Putamen (tissue), 1 donor: ENCODE measurements around the gene PF4V1.

ENCODE experiments used
- DNase-seq: peaks from one replicate; pipeline ENCODE4 v3.0.0-alpha.2; 2016; ENCODE audit warnings: low spot score

PF4V1 gene, protein sequence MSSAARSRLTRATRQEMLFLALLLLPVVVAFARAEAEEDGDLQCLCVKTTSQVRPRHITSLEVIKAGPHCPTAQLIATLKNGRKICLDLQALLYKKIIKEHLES

DNA sequence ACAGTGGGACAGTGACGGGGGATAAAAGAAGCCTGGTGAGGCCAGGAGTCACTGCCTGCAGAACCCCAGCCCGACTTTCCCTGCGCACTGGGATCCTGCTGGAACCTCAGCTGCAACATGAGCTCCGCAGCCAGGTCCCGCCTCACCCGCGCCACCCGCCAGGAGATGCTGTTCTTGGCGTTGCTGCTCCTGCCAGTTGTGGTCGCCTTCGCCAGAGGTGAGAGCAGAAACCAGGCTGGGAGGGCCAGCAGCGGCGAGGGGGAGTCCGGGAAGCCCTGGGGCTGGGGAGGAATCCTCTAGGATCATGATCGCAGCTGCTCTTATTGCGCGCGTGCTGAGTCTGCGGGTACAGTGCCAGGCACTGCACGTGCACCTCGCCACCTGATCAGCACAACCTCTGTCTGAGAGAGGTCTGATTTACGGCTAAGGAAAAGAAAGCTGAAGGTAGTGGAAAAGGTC is at the start of gene PF4V1:
Gene PF4V1 (plus strand): TSS at position 51 of the 459 bp plus-strand sequence. CDS start 67 bp downstream, at position 118.
- DNase-seq = no peak

DNA sequence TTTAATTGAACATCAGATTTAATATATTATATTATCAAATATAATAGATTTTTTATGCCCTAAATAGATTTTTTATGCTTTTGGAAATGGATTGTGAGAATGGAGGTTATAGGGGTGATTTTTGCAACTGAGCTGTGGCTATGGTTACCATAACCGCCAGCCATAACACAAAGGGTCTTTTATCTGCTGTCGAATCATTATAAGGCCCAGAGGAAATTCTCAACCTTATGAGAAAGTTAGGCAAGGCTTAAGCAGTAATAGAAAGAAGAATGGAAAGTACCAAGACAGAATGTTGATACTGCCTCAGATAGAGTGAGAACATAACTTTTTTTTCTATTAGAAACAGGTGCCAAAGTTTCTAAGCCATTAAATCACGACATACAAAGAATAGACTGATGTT is 42.9 kb upstream of the PF4V1 start:
- no peak for DNase-seq

DNA sequence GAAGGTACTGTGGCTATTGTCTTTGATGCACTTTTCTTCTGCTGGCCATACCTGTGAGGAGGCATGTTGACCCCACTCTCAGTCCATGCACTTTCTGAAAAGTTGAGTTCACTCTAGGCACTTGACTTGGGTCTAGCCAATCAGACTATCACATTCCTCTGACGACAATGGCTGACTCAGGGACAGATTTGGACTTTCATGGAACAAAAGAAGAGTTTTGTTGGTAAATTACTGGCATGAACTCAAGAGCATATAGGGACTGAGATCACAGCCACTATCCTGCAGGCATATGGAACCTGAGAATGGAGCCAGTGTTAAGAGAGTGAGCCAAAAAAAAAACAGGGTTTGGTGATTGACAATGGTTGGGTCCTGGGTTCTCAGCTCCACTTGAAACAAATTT is 41.3 kb upstream of the PF4V1 start:
- no peak for DNase-seq

DNA sequence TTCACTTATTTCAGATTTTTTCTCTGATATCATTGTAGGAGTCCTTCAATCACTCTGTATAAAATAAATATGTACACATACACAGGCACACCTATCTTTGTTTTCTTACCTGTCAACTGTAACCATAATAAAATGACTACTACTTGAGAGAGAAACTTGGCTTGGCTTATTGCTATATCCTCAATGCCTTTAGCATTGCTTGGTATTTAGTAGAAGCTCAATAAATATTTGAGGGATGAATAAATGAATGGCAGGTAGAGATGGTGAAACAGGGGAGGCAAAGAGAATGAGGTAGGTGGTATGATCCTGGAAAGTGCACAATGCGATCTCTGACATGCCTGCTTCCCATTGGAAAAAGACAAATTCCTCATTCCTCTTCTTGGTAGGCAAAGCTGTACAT is 38.4 kb upstream of the PF4V1 start:
- no peak for DNase-seq

DNA sequence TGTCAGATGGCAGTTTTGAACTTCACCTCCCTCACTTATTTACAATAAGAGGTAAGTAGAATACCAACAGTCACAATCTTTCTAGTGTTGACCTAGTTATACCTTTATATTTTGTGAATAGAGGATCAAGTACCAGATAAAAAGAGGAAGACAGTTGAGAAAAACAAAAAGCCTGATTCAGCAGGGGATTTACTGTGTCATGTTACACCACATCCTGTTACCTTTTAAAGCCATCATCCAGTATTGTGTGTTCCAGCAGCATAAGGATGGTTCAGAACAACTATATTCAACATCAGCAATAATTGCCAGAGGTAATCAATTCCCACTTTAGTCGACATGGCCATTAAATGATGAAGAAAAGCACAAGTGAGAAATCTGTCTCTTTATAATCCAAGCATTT is 38.0 kb upstream of the PF4V1 start:
- DNase-seq = no peak

DNA sequence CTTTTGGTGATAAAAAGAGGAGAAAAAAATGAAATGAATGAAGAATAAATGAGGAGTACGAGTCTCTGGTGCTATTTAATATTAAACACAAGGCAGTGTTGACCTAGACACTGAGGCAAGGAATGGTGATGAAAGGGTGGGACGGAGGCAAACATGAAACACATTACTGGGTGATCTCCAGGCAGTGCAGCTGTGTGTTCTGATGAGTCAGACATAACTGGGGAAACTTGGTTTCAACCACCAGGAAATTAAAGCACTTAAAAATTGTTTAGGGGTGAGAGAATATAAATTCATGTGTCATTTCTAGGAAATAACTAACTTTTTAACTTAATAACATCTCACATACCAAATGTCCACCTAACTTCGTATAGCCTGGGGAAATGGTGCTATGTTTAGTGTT is 36.3 kb upstream of the PF4V1 start:
- DNase-seq = no peak

DNA sequence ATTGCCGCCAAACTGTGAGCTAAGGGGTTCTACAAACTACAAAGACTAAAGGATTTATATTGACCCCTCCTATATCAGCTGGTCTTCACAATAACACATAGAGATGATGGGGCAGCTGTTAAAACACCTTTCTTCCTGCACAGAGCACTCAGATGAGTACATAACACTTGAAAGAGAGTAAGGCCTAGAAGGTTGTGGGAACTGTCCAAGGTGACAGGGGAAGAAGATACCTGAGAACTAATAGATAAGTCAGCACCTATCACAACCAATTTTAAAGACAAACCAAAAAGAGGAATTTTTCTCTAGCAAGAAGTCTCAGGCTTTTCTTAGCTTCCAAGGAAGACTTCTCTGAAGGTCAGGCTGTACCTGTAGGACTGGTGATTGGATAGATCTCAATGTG is 35.8 kb upstream of the PF4V1 start:
- DNase-seq = no peak

DNA sequence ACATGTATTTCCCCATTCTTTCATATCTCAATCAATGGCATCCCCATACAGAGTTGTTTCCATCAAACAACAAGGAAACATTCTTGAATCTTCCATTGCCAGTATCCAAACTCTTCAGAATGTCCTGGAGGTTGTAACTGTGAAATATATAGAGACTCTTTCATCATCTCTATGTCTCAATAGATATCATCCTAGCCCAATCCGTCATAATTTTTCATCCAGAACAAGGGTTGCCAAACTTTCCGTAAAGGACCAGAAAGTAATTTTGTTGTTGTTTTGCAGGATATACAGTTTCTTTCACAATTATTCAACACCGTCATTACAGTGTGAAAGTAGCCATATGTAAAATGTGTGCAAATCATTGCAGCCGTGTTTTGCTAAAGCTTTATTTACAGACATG is 31.8 kb upstream of the PF4V1 start:
- DNase-seq = no peak

DNA sequence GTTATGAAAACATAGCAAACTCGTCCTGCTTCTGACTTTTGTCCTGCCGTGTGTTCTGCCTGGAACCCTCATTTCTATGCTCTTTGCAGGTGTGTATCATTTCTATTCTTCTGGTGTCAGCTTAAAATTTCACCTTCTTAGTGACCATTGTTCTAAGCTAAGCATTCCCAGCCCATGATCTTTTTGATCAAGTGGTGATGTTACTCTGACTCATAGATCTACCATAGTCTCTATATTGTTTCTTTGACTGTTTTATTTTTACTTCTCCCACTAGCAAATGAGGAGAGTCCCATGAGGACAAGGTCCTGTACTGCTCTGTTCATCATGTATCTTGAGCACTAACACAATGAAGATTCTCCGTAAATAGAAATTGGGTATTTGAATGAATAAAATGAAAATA is 30.7 kb upstream of the PF4V1 start:
- DNase-seq = no peak

DNA sequence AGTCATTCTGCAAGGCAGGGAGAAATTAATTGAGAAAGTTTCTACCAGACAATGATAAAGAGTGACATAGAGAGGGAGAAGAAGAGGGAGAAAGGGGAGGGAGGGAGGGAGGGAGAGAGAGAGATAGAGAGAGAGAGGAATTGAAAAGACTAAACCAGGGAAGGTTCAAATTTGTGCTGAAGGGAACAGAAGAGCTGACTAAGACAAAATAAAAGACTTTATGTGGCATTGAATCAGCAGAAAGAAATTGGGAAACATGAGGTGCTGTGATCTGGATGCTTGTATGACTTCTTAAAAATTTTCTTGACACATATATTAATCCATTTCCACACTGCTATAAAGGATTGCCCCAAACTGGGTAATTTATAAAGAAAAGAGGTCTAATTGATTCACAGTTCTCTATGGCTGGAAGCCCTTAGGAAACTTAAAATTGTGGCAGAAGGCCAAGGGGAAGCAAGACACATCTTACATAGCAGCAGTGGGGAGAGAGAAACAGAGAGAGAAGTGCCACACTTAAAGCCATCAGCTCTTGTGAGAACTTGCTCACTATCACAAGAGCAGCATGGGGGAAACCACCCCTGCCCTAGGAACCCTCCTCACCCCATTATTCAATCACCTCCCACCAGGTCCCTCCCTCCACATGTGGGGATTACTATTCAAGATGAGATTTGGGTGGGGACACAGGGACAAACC is 30.1 kb upstream of the PF4V1 start:
- no peak for DNase-seq

DNA sequence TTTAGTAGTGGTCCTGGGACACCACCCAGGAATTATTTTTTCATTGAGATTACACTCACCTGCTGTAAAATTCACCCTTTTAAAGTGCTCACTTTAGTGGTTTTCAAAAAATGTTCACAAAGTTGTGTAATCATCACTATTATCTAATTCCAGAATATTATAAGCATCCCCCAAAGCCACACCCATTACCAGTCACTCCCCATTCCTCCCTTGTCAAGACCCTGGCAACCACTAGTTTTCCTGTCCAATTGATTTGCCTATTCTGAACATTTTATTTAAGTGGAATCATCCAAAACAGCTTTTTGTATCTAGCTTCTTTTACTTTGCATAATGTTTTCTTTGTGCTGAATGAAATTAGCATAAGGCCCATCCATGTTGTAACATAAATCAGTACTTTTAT is 29.3 kb upstream of the PF4V1 start:
- DNase-seq = no peak

DNA sequence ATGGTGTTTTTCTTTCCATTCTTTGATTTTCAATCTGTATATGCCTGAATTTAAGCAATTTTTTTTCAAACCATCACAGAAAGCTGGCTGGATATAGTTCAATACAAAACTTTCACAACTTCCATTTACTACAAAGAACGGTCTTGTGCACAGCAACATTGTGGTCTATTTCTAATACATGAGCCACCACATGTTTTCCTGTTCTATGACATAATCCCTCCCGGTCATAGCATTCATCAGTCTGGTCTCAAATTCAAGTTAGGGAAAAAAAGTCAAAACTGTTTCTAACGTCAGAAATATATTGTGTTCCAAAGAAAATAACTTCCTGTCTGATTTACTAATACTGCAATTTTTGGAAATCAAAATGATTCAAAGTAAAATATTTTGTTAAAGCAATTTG is 24.1 kb upstream of the PF4V1 start:
- DNase-seq = no peak

DNA sequence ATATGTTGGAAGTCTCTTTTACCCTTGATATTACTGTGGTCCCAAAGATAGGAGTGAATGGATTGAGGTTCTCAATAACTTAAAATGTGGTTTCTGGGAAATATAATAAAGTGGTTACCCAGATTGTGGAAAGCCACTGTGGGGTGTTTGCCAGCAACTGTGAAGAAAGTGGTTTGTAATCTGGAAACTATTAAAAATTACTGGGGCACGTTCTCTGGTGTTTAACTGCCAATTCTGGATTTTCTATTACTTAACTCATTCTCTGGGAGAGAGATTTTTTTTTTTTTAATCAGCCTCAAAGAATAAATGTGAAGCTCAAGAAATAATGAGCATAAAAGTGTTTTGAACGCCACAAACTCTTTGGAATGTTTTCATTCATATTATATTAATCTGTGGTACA is 21.5 kb upstream of the PF4V1 start:
- DNase-seq = no peak

DNA sequence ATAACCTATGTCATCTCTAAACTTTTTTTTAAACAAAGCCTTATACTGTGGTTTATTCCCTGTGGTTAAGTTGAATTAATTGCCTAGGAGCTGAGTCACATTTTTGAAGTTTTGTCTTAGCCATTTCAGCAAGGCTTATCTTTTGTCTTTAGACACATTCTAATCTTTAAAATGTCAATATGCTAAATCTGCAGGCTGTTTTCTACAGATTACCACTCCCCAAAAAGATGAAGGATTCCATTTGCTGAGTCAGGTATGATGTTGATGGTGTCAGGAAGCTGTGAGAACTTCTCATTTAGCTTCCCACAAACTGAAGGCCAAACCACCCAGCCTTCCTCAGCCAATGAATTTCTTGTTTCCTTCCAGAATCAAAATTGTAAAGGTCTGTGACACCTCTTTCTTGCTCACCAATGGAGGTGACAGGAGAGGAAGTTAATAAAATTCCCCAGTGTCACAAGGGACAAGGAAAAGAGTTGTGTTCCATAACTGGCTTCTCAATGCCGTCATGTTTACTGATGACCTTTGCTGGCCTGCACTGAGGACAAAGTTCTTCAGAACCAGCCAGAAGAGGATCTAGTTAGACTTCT is 20.4 kb upstream of the PF4V1 start:
- DNase-seq = no peak

DNA sequence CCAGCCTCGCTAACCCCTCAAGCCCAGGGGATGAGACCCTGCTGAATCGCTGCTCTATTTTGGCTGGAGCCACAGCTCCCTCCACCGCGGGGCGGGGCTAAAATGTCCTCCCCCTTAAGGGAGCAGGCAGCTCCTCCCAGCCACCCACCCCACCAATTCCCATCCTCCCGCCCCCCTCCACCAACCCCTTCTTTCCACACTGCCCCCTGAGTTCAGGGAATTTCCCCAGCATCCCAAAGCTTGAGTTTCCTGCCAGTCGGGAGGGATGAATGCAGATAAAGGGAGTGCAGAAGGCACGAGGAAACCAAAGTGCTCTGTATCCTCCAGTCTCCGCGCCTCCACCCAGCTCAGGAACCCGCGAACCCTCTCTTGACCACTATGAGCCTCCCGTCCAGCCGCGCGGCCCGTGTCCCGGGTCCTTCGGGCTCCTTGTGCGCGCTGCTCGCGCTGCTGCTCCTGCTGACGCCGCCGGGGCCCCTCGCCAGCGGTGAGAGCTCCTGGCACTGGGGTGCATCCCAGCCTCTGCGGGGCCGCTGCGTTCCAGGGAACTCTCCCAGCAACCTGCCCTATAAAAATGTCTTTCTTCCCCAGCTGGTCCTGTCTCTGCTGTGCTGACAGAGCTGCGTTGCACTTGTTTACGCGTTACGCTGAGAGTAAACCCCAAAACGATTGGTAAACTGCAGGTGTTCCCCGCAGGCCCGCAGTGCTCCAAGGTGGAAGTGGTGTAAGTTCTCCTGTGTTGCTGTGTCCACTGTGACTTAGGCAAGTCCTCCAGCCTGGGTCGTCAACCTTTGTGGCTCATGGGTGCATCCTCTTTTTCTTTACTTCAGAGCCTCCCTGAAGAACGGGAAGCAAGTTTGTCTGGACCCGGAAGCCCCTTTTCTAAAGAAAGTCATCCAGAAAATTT is 16.5 kb upstream of the PF4V1 start, which contains the start of gene CXCL6:
Gene CXCL6 (plus strand): TSS at position 306 of the 907 bp plus-strand sequence. CDS start 73 bp downstream, at position 379.
- no peak for DNase-seq

DNA sequence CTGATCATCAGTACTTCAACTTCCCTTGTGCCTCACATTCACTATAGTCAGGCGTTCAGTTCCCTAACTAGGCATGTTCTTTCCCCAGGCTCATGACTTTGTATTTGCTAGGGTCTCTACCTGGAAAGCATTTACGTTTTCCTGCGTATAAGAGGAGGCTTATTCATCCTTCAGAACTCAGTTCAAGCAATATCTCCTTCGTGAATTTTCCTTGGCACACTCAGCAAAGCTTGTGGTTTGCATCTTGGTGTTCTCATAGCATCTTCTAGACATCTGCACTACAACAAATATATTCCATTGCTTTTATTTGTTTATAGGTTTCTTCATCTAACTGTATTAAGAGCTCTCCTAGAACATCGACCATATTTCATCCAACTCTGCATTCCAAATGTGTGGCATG is 14.0 kb upstream of the PF4V1 start:
- DNase-seq = no peak

DNA sequence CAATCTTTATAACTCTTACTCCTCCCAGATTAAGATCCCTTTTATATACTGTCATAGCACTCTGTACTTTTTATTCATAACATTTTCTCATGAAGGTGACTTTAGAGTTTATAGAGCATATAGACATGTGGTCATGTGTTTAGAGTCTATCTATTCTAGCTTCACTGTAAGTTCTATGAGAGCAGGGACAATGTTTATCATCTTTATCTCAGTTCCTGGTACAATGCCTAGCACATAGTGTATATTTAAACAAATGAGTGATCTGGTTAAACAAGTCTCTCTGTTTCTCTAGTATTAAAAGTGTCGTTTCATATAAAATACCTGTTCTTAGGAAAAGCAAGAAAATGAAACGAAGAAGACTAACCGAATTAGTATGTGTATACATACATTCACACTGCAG is 13.4 kb upstream of the PF4V1 start:
- no peak for DNase-seq

DNA sequence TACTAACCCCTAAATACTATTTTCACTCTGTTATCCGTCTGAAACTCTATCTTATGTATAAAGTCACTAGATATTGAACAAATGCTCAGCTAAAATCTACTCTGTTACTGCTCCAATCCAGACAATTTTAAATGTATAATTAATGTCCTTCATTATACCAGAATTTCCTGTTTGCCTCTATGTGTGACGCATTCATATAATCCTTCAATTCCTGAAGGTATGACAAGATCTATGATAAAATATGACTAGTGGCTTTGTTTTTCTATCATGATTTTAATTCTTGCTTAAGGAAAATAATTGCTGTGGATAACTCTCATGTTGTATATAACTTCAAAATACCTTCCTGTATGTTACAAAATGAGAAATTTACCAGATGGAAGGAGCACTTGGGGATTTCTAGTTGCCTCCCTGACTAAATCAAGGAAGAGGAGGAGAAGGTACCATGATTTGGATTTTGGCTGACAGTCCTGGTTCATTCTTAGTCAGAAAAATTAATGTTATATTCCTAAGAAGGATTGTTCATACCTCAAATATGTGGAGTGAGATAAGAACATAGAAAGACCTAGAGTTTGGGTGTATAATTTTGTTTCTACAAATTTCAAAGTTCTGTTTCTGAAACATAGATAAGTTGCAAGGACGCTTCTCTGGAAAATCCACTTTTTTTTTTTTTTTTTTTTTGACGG is 11.7 kb upstream of the PF4V1 start:
- DNase-seq = no peak

DNA sequence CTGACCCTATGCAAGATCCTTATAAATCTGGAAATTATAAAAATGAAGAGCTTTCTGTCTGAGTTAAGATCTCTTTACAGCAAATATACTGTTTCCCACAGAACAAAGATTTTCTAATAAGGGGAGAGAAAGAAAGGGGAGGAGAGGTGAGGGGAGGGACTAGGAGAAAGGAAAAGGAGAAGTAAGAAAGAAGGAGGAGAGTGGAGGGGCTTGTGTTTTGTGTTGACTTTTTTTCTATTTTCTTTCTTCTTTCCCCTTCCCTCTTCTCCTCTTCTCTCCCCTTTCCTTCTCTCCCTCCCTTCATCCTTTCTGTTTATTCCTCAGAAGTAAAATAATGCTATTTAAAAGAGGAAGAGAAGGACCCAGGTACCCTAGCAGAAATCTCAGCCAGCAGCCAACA is 10.4 kb upstream of the PF4V1 start:
- no peak for DNase-seq

DNA sequence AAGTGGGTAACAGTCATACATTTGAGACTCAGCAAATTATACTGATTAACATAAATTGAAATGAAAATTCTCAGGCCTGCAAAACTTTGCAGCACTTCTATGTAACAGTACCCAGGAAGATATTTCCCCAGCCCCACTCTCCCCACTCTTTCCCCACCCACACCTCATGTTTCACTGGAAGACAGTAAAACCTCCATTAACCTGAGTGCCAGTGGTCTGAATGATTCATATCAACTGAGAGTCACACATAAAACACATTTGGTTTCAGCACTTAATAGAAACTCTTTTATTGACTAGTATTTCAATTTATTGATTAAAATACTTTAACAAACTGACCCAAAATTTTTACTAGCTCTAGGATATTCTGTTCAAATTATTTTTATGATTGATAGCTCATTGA is 9.7 kb upstream of the PF4V1 start:
- DNase-seq = no peak

DNA sequence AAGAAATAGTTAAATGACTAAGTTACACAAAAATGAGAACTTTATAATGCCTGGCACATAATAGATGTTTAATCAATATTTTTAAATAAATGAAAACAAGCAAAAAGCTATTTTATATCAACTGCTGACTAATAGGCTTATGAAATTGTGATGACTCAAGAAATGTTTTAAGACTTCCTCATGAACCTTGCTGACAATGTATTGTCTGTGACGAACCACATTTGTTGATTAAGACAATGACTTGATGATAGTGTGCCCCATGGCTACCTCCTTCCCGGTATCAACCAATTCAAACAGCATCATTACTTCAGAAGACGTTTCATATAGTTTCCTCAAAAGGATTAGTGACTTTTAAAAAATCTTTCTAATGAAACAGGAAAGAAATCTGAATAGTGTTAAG is 8.8 kb upstream of the PF4V1 start:
- no peak for DNase-seq

DNA sequence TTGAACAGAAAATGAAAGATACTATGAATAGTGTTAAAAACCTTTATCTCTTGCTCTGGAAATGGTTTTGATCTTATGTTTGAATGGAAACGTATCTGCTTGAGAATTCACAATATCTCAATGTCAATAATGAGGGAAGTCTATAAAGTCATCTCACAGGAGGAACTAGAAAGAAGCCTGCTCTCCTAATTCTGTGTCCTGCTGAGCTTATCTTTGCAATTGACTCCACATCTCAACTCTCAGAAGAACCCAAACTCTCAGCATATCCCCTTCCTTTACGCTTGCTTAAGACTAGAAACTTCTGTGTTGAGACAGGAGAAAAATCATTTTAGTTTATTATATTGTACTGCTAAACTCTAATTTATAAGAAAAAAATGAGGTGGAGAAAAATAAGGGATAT is 8.3 kb upstream of the PF4V1 start:
- DNase-seq = no peak
